ENCODE data around the gene LRRN2.
"Not testable (repeated sequence)": the region's sequence is repeated elsewhere in the genome, so short reads cannot be mapped to it uniquely, and the experiment has no call there.

LRRN2 gene

GRCh38 chr1:204574016-204574864 lies 111.3 kb downstream of the LRRN2 start:
- Histone ChIP-seq H3K27me3 (ENCODE audit: insufficient read depth, low read depth) (no peaks in the 10 kb centered on the region), H3K79me2 (ENCODE audit: insufficient read depth, low read depth) (no peaks in the 10 kb centered on the region), H4K20me1 (ENCODE audit: insufficient read depth) (no peaks in the 10 kb centered on the region), H3K9ac (no peak overlapping the region), H3K4me2 (no peak overlapping the region), H3K27ac (no peak overlapping the region), H3K4me3 (IDR thresholded peaks at IDR 0.05; ENCODE audit: insufficient read depth, low read depth, low read length) (no peak overlapping the region), H2AFZ (ENCODE audit: low read depth) (no peak overlapping the region), H3K4me1 (ENCODE audit: low read depth, poor library complexity, severe bottlenecking) (peaks cover 11% of the 10 kb centered on the region), H3K36me3 (ENCODE audit: insufficient read depth) (no peaks in the 10 kb centered on the region)
- no peak for TF ChIP-seq CTCF (conservative IDR thresholded peaks at IDR 0.05; ENCODE audit: low read depth, low read length)

GRCh38 chr1:204572923-204573922 lies 112.3 kb downstream of the LRRN2 start:
- Histone ChIP-seq H3K79me2 (ENCODE audit: insufficient read depth, low read depth) (no peaks in the 10 kb centered on the region), H3K4me2 (no peak overlapping the region), H3K27me3 (ENCODE audit: insufficient read depth, low read depth) (no peaks in the 10 kb centered on the region), H3K4me3 (IDR thresholded peaks at IDR 0.05; ENCODE audit: insufficient read depth, low read depth, low read length) (no peak overlapping the region), H3K9ac (no peak overlapping the region), H2AFZ (ENCODE audit: low read depth) (no peak overlapping the region), H3K36me3 (ENCODE audit: insufficient read depth) (no peaks in the 10 kb centered on the region), H3K4me1 (ENCODE audit: low read depth, poor library complexity, severe bottlenecking) (peaks cover 5% of the 10 kb centered on the region), H4K20me1 (ENCODE audit: insufficient read depth) (no peaks in the 10 kb centered on the region), H3K27ac (no peak overlapping the region)
- no peak for TF ChIP-seq CTCF (conservative IDR thresholded peaks at IDR 0.05; ENCODE audit: low read depth, low read length)

- H3K4me2 ChIP-seq: no peak overlapping the region
- no peaks in the 10 kb centered on the region for H3K36me3 ChIP-seq (ENCODE audit: insufficient read depth)
- H3K4me3 ChIP-seq (IDR thresholded peaks at IDR 0.05; ENCODE audit: insufficient read depth, low read depth, low read length): no peak overlapping the region
- no peaks in the 10 kb centered on the region for H3K79me2 ChIP-seq (ENCODE audit: insufficient read depth, low read depth)
- H3K27ac ChIP-seq: no peak overlapping the region
- no peak overlapping the region for H2AFZ ChIP-seq (ENCODE audit: low read depth)
- no peak overlapping the region for H3K9ac ChIP-seq
- no peaks in the 10 kb centered on the region for H4K20me1 ChIP-seq (ENCODE audit: insufficient read depth)
- no peaks in the 10 kb centered on the region for H3K27me3 ChIP-seq (ENCODE audit: insufficient read depth, low read depth)
- no peak for TF ChIP-seq CTCF (conservative IDR thresholded peaks at IDR 0.05; ENCODE audit: low read depth, low read length)
- no peaks in the 10 kb centered on the region for H3K4me1 ChIP-seq (ENCODE audit: low read depth, poor library complexity, severe bottlenecking)
These were observed 113.9 kb downstream of the LRRN2 start for GRCh38 chr1:204571631-204572030.

- H4K20me1 ChIP-seq (ENCODE audit: insufficient read depth): no peaks in the 10 kb centered on the region
- no peak for TF ChIP-seq CTCF (conservative IDR thresholded peaks at IDR 0.05; ENCODE audit: low read depth, low read length)
- no peaks in the 10 kb centered on the region for H3K79me2 ChIP-seq (ENCODE audit: insufficient read depth, low read depth)
- no peak overlapping the region for H3K4me2 ChIP-seq
- no peak overlapping the region for H2AFZ ChIP-seq (ENCODE audit: low read depth)
- H3K36me3 ChIP-seq (ENCODE audit: insufficient read depth): no peaks in the 10 kb centered on the region
- H3K9ac ChIP-seq: no peak overlapping the region
- no peaks in the 10 kb centered on the region for H3K4me1 ChIP-seq (ENCODE audit: low read depth, poor library complexity, severe bottlenecking)
- no peak overlapping the region for H3K4me3 ChIP-seq (IDR thresholded peaks at IDR 0.05; ENCODE audit: insufficient read depth, low read depth, low read length)
- no peaks in the 10 kb centered on the region for H3K27me3 ChIP-seq (ENCODE audit: insufficient read depth, low read depth)
- H3K27ac ChIP-seq: no peak overlapping the region
These were observed 114.4 kb downstream of the LRRN2 start for GRCh38 chr1:204571128-204571527.

GRCh38 chr1:204570021-204570420 lies 115.5 kb downstream of the LRRN2 start:
- not testable (repeated sequence) for H3K9ac ChIP-seq; H3K4me2 ChIP-seq; H3K36me3 ChIP-seq (ENCODE audit: insufficient read depth); H2AFZ ChIP-seq (ENCODE audit: low read depth); H3K4me3 ChIP-seq (IDR thresholded peaks at IDR 0.05; ENCODE audit: insufficient read depth, low read depth, low read length); H4K20me1 ChIP-seq (ENCODE audit: insufficient read depth); H3K27me3 ChIP-seq (ENCODE audit: insufficient read depth, low read depth); H3K79me2 ChIP-seq (ENCODE audit: insufficient read depth, low read depth); H3K4me1 ChIP-seq (ENCODE audit: low read depth, poor library complexity, severe bottlenecking); H3K27ac ChIP-seq
